ENCODE results near the gene GTF2I.
"Not testable (repeated sequence)": the region's sequence is repeated elsewhere in the genome, so short reads cannot be mapped to it uniquely, and the experiment has no call there.

Gene GTF2I

GRCh38 chr7:74781746-74782145 is 124.2 kb downstream of the GTF2I start:
- not testable (repeated sequence) for DNase-seq

GRCh38 chr7:74783595-74783994 is 126.1 kb downstream of the GTF2I start:
- DNase-seq = not testable (repeated sequence)

- DNase-seq = peak; percentile 45
Measured at GRCh38 chr7:74788369-74789150, 131.0 kb downstream of the GTF2I start.

- not testable (repeated sequence) for DNase-seq
Measured at GRCh38 chr7:74789200-74789736, 131.8 kb downstream of the GTF2I start.

- DNase-seq = not testable (repeated sequence)
Measured at GRCh38 chr7:74797848-74798622, 140.5 kb downstream of the GTF2I start.

- DNase-seq = not testable (repeated sequence)
Measured at GRCh38 chr7:74798644-74799043, 141.1 kb downstream of the GTF2I start.
